Motor neuron (in vitro differentiated cells): ENCODE measurements around the gene OR13A1. TPM values are rescaled to one million over a fixed set of nuclear protein-coding genes. Genes with fewer than 3 reads are reported as not detected.
"Not testable (repeated sequence)": the region's sequence is repeated elsewhere in the genome, so short reads cannot be mapped to it uniquely, and the experiment has no call there.

Experiments used
- ATAC-seq, 8 experiments: fragments of 200-7000 bp; cut with Tn5 transposase; replicated peaks in 6 of 8; 2 replicates each; pipeline ENCODE4 v1.8.0; 2021; ENCODE audit warnings: mild to moderate bottlenecking in 8 of 8, moderate library complexity in 8 of 8
- H3K27ac ChIP-seq, 2 donors: fragments of 250-450 bp; sonication (Bioruptor Pico); 2 replicates each; pipeline ENCODE4 v1.9.0; 2021; ENCODE audit warnings: antibody characterized with exemption in 2 of 2, mild to moderate bottlenecking in 2 of 2, moderate library complexity in 1 of 2
- H3K4me1 ChIP-seq, 2 donors: fragments of 250-450 bp; sonication (Bioruptor Pico); replicated peaks in 1 of 2; 2 replicates each; pipeline ENCODE4 v1.6.1; 2021; ENCODE audit warnings: antibody characterized with exemption in 2 of 2, mild to moderate bottlenecking in 2 of 2, moderate library complexity in 1 of 2
- H3K4me3 ChIP-seq, 5 donors: fragments of 250-450 bp; sonication (Bioruptor Pico); 2 replicates each; pipeline ENCODE4 v1.9.0; 2021; ENCODE audit warnings: antibody characterized with exemption in 5 of 5, mild to moderate bottlenecking in 5 of 5, moderate library complexity in 4 of 5
- WGBS, 10 experiments: fragments of 450-650 bp; shearing (Covaris generic); methylation state at CpG; one replicate each; pipeline ENCODE4 v1.0.0; 2022; 5-methylcytosine and 5-hydroxymethylcytosine counted together
- in situ Hi-C, 9 experiments: fragments of 400-800 bp; cut with MboI; loops; one replicate each; pipeline ENCODE4 v1.15.0; 2021; ENCODE audit warnings: low sequenced_read_pairs in 9 of 9, low pct_unique_long_range_greater_than_20kb in 2 of 9; ENCODE audit not compliant: unreplicated experiment in 9 of 9
- total RNA-seq, 8 experiments: library from RNA; unstranded; fragments of 300-600 nt; gene quantifications; 2 replicates each; pipeline versions ENCODE4 v1.2.3 to v1.2.4, GENCODE V29; 2022

Gene OR13A1
- under 1 TPM in 6 of 8 experiments, not detected in 2; 0.05 to 0.38 (median 0.15) TPM for total RNA-seq

- no peak within 1 kb of the TSS for H3K4me3 ChIP-seq
- no peak within 1 kb of the TSS for H3K27ac ChIP-seq
- H3K4me1 ChIP-seq, result no peaks in the 10 kb centered on the region
- 0 to 92% (median 67%) methylated on average over 1 to 2 of the region's 2 CpGs for WGBS, 10 experiments
- no peak for ATAC-seq
- in situ Hi-C loops, result no loop called here
Observed at GRCh38 chr10:45315508-45315907, at the start of gene OR13A1. OR13A1 (minus strand) TSS chr10:45315608; CDS start chr10:45304422, 11,186 bp downstream.

GRCh38 chr10:45361983-45362799, 46.8 kb upstream of the OR13A1 start:
- ATAC-seq, H3K4me3 ChIP-seq, in situ Hi-C loops, H3K27ac ChIP-seq, H3K4me1 ChIP-seq: not testable (repeated sequence)
- WGBS, 10 experiments, result 15 to 100% (median 73%) methylated on average over 1 to 6 of the region's 18 CpGs; no CpG with 5 or more reads in 2 of the 10 experiments

- H3K4me3 ChIP-seq, H3K27ac ChIP-seq, H3K4me1 ChIP-seq, ATAC-seq, in situ Hi-C loops: not testable (repeated sequence)
- WGBS, 10 experiments, result 0 to 100% (median 64%) methylated on average over 1 to 4 of the region's 7 CpGs; no CpG with 5 or more reads in 1 of the 10 experiments
Observed at GRCh38 chr10:45358961-45359360, 43.6 kb upstream of the OR13A1 start.

- in situ Hi-C loops, result no loop called here
- no peak overlapping the region for H3K27ac ChIP-seq
- H3K4me1 ChIP-seq, result no peaks in the 10 kb centered on the region
- WGBS, 10 experiments, result 0 to 100% (median 68%) methylated on average over 1 to 4 of the region's 4 CpGs; no CpG with 5 or more reads in 1 of the 10 experiments
- no peak for ATAC-seq
- no peak overlapping the region for H3K4me3 ChIP-seq
Observed at GRCh38 chr10:45355494-45355893, 40.1 kb upstream of the OR13A1 start.

GRCh38 chr10:45354261-45354660, 38.9 kb upstream of the OR13A1 start:
- ATAC-seq, result peak in 2 of 8 experiments; percentile 76 to 79
- in situ Hi-C loops, result no loop called here

GRCh38 chr10:45353186-45353585, 37.8 kb upstream of the OR13A1 start:
- no peak overlapping the region for H3K4me3 ChIP-seq
- peak in 2 of 8 experiments; percentile 77 for ATAC-seq
- in situ Hi-C loops, result no loop called here
- WGBS, 10 experiments, result 0 to 100% (median 80%) methylated on average over 1 of the region's 1 CpG; no CpG with 5 or more reads in 5 of the 10 experiments
- no peak overlapping the region for H3K27ac ChIP-seq
- H3K4me1 ChIP-seq, result no peaks in the 10 kb centered on the region

More at GRCh38 chr10:45354261-45354660, 38.9 kb upstream of the OR13A1 start:
- H3K4me1 ChIP-seq, result no peaks in the 10 kb centered on the region
- no peak overlapping the region for H3K4me3 ChIP-seq
- WGBS, 10 experiments, result 60 to 90% (median 76%) methylated on average over 1 to 2 of the region's 3 CpGs; no CpG with 5 or more reads in 6 of the 10 experiments
- H3K27ac ChIP-seq, result no peak overlapping the region

GRCh38 chr10:45348196-45348765, 32.9 kb upstream of the OR13A1 start:
- in situ Hi-C loops, H3K27ac ChIP-seq, H3K4me1 ChIP-seq, ATAC-seq, H3K4me3 ChIP-seq: not testable (repeated sequence)
- 100% methylated on average over 1 of the region's 31 CpGs; no CpG with 5 or more reads in 9 of the 10 experiments for WGBS, 10 experiments

GRCh38 chr10:45347464-45347863, 32.1 kb upstream of the OR13A1 start:
- ATAC-seq, in situ Hi-C loops: not testable (repeated sequence)
- WGBS, 10 experiments, result no CpG with 5 or more reads among the region's 20 CpGs

GRCh38 chr10:45346652-45347335, 31.4 kb upstream of the OR13A1 start:
- H3K4me3 ChIP-seq, ATAC-seq, in situ Hi-C loops, H3K4me1 ChIP-seq, H3K27ac ChIP-seq: not testable (repeated sequence)
- WGBS, 10 experiments, result 83% methylated on average over 1 of the region's 24 CpGs; no CpG with 5 or more reads in 9 of the 10 experiments

More at GRCh38 chr10:45347464-45347863, 32.1 kb upstream of the OR13A1 start:
- not testable (repeated sequence) for H3K4me3 ChIP-seq, H3K4me1 ChIP-seq, H3K27ac ChIP-seq

GRCh38 chr10:45340420-45340819, 25.0 kb upstream of the OR13A1 start:
- H3K4me3 ChIP-seq, in situ Hi-C loops, H3K4me1 ChIP-seq, ATAC-seq, H3K27ac ChIP-seq: not testable (repeated sequence)
- 0 to 100% (median 41%) methylated on average over 1 to 2 of the region's 4 CpGs; no CpG with 5 or more reads in 6 of the 10 experiments for WGBS, 10 experiments

- WGBS, 10 experiments, result 0 to 100% (median 78%) methylated on average over 1 of the region's 1 CpG; no CpG with 5 or more reads in 5 of the 10 experiments
- Histone ChIP-seq H3K4me1 (no peaks in the 10 kb centered on the region), H3K27ac (no peak overlapping the region), H3K4me3 (no peak overlapping the region)
- in situ Hi-C loops, result no loop called here
- no peak for ATAC-seq
Observed at GRCh38 chr10:45339894-45340293, 24.5 kb upstream of the OR13A1 start.

- H3K4me1 ChIP-seq, in situ Hi-C loops: not testable (repeated sequence)
Observed at GRCh38 chr10:45331824-45332223, 16.4 kb upstream of the OR13A1 start.

GRCh38 chr10:45326864-45327263, 11.5 kb upstream of the OR13A1 start:
- in situ Hi-C loops, ATAC-seq, H3K27ac ChIP-seq, H3K4me1 ChIP-seq, H3K4me3 ChIP-seq: not testable (repeated sequence)
- WGBS, 10 experiments, result 0% methylated on average over 1 of the region's 1 CpG; no CpG with 5 or more reads in 9 of the 10 experiments

More at GRCh38 chr10:45331824-45332223, 16.4 kb upstream of the OR13A1 start:
- WGBS, 10 experiments, result 4 to 100% (median 67%) methylated on average over 1 to 3 of the region's 3 CpGs; no CpG with 5 or more reads in 2 of the 10 experiments
- H3K4me3 ChIP-seq, ATAC-seq, H3K27ac ChIP-seq: not testable (repeated sequence)
